Suppressor macrophage treated with lipopolysaccharide for 4 hours (primary cell): Measurements from ENCODE around the gene ZDHHC8.

ENCODE experiments used
- DNase-seq: peaks from one replicate; pipeline ENCODE4 v3.0.0-alpha.2; 2020

Gene ZDHHC8

DNA sequence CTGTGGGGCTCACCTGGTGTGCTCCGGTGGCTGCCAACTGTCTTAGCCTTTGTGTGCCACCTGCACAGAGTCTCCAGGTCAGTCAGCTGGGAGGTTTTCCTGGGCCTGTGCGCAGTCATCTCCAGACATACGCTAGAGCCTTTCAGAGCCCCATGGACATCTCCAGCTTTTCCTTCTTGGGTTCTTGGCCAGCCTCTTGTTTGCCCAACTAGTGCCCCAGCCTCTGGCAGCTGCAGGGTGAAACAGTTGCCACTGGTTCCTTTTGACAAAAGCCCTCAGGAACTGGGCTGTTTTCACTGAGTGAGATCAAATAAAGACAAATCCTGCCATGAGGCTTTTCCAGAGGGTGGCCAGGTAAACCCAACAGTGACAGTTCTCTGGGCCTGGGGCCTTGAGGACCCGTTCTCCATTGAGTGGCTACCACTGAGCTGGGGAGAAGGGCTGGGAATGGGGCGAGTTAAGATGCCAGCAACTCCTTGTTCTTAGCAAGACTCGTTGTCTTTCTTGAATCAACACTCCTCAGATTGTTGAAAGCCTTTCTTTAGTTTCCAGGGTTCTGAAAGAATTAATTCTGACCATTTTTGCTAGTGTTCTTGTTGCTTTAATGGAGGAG, 32.4 kb upstream of the ZDHHC8 start:
- DNase-seq, result no peak

DNA sequence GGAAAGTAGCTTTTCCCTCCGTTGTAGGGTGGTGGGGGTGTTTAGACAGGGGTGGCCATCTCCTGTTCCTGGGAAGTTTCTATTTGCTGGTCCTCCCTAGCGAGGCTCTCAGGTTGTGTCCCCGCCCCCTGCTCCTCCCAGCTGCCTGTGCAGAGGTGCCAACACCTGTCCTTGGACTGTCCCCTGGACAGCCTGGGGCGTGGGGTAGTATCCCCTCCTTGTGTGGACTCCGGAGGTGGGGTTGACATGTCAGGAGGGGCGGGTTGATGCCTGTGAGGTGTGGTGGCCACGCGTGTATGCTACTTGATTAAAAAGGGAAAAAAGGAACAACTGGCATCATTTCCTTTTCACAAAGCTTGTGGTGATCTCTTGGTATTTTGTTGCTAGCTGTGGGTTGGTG, 30.0 kb upstream of the ZDHHC8 start:
- no peak for DNase-seq

DNA sequence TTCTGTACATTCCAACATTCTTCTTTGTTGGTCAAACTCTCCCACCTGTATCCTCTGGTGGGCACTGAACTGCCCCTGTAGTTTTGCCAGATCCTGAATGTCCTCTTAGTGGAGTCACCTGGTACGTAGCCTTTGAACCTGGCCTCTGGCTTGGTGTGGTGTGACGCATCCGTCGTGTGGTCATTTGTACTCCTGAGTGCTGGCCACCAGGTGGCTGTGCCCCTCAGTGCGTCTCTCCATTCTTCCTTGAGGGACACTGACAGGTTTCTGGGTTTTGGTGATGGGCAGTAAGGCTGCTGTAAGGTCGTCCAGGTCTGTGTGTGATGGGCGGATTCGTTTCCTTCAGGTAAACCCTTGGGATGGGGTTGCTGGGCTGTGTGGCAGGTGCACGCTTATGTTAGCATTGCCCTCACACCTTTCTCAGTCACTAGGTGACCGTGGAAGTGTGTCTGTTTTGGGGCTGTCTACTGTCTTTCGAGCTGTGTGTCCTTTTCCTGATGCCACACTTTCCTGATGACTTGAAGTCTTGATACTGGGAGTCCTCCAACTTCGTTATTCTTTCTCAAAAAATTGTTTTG, 29.3 kb upstream of the ZDHHC8 start:
- no peak for DNase-seq

DNA sequence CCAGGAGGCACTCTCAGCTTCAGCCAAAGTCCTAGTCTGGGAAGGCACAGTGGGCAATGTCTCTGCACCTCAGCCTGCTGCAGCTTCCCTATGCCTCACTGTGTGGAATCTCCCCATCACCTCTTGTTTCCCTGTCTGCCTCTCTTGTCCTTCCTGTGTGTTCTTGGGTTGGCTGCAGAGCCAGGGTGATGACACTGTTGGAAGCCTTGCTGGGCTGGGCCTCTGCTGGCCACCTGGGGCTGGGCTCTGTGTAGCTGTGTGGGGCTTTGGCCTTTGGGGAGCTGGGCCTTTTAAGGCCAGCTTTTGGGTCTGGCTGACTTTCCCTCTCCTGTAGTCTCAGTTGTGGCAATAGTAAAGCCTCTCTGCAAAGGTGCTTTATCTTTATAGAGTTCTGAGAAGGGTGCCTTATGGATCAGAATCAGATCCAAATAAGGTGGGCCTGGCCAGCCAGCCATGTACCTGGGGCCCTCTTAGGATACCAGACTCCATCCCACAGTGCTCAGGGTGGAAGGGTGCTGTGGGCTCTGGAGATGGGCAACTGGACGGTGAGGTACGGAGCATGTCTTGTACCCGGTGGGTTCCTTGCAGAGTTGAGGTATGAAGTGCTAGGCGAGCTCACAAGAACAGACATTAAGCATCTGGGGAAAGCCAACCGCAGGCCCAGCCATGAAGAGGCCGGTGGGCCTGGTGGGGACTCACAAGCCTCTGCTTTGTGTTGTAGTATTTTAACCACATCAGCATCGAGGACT, 26.0 kb upstream of the ZDHHC8 start:
- no peak for DNase-seq

DNA sequence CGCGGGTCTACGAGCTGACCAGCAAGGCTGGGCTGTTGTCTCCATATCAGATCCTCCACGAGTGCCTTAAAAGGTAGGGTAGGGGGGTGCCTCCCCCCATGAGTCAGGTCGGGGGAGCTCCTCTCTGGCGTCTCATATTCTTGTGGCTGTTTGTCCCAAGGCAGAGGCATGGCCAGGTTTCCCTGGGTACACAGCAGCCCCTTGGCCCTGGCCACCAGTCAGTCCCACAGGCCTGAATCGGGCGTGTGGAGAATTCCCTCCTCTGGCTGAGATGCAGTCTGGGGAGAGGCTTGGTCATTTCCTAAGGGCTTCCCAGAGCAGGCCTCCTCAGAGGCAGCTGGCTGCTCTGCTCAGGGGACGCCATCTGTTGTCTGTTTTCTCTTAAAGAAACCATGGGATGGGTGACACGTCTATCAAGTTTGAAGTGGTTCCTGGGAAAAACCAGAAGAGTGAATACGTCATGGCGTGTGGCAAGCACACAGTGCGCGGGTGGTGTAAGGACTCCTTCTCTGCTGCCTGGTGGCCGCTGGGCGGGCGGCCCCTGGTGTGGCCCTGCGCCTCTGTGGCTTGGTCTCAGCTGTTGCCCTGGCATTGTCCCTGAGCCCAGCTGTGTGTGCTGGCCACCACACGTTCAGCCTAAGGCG, 25.3 kb upstream of the ZDHHC8 start:
- DNase-seq, result no peak

DNA sequence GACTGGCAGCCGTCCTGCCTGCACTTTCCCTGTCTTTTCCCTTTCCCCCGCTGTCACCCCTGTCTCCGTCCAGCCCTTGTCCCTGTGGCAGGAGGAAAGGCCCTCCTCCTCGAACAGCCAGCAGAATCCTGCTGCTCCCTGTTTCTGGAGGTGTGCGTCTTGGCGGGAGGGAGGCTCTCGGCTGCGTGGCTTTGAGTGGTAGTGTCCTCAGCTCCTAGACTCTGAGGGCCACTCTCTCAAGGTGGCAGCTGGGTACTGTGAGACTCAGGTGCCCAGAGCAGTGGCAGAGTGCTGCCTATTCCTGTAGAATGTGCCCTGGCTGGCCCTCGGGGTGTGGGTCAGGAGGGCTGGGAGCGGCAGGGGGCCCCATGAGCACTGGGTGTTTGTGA, 24.8 kb upstream of the ZDHHC8 start:
- DNase-seq, result no peak

DNA sequence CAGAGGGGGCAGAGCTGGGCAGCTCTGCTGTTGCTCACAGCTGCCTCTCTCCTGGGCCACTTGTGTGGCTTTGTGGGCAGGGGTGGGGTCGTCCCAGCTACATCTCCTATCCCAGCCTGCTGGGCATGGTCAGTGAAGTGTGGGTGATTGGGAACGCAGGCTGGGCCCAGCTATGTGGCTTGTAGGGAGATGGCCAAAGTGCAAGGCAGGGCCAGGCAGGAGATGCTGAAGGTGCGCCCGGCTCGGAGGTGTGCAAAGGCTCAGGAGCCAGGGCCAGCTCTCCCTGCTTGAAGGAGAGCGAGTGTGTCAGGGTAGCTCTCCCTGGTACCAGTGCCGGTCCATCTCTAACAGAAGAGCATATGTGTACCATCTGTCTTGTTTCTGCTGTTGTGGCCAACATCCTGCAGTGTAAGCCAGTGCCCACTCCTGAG, 24.1 kb upstream of the ZDHHC8 start:
- DNase-seq, result no peak

DNA sequence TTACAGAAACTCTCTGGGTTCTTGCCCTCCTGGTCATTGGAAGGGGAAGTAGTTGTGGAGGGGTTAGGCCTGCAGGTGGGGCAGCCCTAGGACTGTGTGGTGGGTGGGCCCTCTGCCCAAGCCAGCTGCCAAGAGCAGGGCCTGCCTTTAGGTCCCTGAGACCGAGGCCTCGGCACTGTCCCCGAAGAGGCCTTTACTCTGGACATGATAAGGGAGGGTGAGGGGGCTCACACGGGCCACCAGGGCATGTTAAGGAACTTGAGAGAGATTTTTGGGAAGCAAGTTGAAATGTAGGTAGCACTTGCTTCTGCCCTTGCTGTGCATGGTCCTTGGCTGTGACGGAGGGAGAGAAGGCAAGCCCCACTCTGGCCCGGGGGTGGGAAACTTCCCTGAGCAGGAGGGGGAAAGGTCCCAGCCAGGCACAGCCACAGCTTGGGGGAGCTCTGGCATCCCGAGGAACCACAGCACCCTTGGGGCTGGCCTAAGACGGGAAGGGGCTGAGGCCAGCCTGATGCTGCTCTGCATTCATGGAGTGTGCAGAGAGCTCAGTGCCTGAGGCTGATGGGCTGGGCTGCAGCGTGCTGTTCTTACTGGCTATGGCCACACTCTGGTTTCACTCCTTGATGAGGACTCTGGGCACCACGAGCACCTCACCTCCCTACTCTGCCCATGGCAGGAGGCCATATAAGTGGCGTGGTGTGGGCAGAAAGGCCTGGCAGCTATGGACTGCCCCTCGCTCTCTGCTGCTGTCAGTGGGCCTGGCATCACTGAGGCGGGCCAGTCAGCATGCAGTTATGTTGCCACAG, 23.4 kb upstream of the ZDHHC8 start:
- DNase-seq, result no peak

DNA sequence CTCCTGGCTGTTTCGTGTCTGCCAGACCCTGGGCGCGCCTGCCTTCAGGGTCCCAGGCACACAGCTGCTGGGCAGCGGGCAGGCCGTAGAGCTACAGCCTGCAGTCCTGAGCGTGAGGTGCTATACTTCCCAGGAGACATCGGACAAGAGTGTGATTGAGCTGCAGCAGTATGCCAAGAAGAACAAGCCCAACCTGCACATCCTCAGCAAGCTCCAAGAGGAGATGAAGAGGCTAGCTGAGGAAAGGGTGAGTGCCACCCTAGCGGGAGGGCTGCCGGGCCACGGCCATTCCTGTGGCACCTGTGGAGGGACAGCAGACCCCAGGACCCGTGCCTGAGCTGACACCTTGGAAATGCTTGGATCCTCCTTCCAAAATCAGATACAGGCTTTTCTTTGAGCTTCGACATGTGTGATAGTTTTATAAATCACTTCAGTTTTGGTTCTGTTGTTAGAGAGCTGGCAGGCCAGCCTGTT, 22.8 kb upstream of the ZDHHC8 start:
- DNase-seq, result no peak

DNA sequence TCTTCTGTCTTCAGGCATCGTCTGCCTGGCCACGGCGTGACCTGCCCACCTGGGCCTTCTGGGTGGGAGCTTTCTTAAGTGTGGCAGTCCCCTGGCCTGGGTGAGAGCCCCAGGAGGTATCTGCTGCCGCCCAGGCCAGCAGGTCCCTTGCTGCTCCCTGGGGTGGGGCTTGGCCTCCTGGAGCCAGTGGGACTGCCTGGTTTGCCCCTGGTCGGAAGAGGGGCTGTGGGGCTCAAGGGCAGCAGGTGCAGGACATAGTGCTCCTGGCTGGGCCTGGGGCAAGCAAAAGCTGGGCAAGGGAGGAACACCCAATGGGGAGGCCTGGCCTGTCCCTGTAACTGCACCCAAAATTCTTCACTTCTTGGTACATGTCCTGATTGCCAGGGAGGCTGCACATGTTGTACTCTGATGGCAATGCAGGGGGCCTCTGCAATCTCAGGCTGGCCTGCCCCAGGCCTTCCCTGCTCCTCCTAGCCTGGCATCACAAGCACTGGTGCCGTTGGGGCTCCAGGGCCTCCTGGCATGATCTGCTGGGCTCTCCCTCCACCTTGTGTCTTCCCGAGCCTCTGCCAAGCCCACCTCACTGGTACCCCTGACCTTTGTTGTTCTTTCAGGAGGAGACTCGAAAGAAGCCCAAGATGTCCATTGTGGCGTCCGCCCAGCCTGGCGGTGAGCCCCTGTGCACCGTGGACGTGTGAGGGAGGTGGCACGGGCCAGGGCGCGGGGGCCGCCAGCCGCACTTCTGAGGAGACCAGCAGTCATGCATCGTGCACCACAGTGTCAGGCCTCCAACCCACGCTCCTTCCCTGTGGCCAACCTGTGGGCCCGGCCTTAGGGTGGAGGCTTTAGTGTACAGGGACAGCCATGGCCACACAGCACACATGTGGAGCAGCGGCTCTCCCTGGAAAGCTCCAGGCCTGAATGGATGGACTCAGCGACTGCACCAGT, 21.9 kb upstream of the ZDHHC8 start:
- no peak for DNase-seq

DNA sequence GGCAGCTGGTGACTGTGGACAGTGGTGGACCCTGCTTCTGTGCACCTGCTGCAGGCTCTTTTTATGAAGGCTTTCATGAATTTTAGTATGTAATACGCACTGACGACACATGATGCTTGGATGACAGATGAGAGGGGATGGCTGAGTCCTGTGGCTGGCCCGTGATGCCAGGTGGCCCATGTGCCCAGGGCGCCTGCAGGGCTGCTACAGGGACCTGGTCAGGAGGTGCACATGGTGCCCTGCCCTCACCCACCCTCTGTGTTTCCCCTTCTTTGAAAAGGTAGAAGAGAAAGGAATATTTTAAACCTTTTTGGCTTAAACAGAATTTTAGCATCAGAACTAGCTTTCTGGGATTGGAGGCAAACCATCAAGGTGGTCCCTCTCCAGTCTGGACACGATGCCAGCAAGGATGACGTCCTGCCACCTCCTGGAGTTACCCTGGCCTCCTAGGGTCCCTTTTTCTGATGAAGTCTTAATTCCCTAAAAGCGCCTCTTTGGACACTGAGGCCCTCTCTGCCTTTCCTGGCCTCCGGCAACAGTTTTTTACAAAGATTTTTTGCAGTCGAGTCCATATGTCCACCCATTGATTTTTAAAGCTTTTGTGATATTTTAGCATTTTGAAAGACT, 21.1 kb upstream of the ZDHHC8 start:
- no peak for DNase-seq

DNA sequence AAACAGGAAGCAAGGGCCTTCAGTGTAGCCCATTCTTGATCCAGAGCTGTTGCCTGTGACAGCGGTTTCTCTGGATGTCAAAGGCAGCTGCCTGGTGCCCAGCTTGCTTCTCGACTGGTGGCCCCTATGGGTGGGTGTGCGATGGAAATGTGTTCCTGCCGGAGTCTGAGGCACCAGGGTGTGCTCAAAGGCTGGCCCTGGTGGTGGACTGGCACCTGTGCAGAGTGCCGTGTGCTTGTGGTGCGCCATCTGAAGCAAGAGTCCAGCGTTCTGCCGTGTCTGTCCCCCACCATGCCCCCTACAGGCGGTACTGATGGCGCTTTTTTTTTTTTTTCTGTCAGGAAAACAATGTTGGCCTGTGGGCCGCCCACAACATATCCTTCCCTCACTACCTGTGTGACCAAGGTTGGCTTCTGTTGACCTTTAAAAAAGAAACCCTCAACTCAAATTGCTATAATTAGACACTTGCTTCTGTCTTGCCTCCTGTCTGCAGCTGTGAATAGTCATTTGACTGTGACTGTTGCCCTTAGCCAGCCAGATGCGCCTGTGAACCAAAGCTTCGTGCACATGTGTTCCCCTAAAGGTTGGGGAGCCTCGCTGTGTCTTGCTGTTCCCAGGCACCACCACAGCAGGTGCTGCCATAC, 20.4 kb upstream of the ZDHHC8 start:
- no peak for DNase-seq

DNA sequence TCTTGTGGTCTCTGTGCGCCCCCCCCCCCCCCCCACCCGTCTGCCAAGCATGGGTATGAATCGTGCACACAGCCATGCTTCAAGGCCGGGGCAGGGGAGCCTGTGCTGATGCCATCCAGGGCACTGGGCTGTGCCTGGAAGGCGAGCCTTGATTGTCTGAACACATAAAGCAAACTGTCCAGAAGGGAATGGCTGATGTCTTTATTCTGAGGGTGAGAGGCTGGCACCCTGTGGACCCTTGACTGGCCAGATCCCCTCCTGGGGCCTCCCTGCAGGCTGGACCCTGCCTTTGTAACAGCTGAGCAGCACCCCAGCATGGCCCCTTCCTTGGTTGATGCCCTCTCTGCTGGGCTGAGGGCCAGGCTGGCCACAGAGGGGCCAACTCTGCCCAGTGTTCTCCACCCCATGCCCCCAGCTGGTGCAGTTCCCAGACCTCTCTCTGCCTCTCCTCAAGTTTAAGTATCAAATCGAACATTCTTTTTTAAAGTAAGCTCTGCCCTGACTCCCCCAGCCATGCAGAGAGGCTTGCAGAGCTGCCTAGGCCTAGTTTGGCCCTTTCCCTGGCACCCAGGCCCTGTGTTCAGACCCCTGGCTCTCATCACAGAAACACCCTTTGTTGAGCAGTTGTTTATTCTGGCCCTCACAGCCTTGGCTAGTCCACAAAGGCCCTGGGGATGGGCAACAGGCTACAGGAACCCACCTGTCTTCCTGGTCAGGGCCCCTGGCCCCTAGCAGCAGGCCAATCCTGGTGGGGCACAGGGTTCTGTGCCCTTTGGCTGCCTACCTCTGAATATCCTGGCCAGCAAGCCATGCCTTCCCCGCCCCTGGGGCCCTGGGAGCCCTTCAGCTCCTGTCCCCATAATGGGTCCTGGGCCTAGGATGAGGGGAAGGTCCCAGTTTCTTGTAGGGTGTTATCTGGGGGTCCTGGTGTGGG, 19.6 kb upstream of the ZDHHC8 start:
- DNase-seq, result no peak

DNA sequence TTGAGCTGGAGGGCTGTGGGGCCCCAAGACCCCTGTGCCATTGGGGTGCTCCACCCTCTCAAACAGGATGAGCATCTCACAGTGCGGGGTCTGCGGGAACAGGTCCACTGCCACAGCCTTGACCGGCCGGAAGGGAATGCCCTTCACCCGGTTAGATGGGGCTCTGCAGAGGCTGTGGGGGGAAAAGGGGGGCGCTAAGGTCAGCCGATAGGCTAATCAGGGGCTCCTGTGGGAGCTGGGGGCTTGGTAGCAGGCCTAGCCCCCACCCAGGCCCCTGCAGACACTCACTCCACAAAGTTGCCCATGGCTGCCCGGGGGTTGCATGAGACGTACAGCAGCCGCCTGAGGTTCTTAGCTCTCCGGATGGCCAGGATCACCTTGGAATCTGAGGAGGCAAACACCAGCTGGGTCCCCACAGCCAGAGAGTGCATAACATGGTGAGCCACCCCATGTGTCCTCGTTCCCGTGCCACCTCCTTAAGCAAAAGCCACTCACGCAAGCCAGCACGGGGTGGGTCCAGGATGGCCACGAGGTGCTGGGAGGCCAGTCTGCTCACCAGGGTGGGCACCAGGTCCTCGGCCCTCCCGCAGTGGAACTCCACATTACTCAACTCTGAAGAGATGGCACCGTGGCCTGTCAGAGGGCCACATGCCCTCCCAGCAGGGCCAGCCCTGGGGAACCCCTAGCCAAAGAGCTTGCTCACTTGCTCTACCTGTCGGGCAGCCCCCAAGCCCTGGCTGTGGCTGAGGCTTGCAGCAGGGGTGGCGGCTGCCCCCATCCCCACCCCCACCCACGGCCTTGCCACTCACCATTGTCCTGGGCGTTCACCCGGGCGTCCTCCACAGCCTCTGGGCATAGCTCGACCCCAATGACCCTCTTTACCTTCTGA, 18.7 kb upstream of the ZDHHC8 start:
- DNase-seq, result no peak

DNA sequence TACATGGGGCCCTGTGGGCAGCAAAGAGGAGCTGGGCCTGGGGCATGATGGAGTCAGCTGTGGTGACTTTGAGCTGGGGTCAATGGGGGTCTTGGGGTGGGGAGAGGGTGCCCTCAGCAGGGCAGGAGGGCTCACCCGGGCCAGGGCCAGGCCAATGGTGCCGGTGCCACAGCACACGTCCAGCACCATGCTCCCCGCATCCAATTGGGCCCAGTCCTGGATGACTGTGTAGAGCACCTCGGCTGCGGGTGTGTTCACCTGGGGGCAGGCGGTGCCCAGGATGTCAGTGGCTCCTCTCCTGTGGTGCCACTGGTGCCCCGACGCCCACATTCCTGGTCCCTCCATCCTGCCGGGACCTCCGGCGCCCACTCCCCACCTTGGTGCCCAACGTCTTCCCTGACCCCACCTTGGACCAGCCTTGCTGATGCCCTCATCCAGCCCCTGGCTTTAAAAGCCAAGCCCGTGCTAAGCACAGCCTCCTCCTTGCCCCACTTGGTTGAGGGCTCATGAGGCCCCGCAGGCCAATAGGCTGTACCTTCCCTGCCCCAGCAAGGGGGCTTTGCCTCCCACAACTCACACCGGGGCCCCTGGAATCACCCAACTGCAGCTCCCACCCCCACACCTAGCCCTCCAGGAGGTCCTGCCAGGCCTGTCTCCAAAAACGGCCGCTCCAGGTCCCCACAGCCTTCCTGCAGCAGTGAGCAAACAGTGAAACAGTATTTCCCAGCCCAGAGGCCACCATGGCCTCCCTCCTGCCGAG, 17.9 kb upstream of the ZDHHC8 start:
- no peak for DNase-seq

DNA sequence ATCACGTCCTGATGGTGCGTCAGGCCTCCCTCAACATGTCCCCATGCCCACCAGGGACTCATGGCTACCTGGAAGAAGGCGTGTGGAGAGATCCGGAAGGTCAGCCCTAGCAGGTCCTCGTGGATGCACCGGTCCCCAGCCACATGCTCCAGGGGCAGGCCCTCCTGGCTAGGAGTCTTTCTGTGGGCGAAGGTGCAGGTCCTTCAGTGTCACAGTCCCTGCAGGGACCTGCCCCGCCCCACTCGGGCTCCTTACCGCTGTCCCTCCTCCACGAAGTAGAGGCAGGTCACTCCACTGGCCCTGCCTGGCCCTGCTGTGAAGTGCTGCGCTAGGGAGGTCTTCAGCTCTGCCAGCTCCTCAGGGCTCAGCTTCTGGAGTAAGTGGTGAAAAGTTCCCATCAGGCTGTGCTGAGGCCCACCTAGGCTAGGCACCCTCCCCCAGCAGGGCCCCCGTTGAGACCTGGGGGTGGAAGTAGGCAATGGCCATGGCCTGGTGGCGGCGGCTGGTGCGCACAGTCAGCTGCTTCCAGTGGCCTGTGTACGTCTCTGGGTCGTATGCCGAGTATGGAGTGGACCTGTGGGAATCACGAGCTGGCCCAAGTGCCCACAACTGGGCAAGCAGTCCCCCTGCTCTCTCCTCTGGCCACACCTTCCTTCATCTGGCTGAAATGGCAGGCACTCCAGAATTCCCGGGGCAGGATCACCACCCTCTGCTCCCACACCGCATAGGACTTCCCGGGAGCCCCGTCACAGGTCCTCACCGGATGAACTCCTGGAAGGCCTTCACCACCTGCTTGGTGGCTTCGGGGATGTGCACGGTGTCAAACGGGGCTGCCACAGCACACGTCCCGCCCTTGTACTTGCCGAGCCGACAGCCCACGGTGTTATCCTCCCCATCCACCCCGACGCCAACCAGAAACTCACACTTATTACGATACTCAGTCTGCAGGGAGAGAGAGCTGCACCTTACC, 16.8 kb upstream of the ZDHHC8 start:
- no peak for DNase-seq
